Neural progenitor cell (in vitro differentiated cells): ENCODE measurements around the gene GPS1. TPM values are rescaled to one million over a fixed set of nuclear protein-coding genes. Genes with fewer than 3 reads are reported as not detected.

Experiments
- DNase-seq: peaks from one replicate; pipeline ENCODE4 v3.0.0-alpha.2; 2016; ENCODE audit warnings: low spot score
- H2AFZ ChIP-seq: fragments of 200-600 bp; sonication (generic); replicated peaks from 2 replicates; pipeline ENCODE4 v1.6.1; 2016; ENCODE audit warnings: antibody characterized with exemption
- H3F3A ChIP-seq: fragments of 200-600 bp; sonication (generic); 2 replicates; pipeline ENCODE4 v1.6.1; 2016; ENCODE audit warnings: antibody characterized with exemption, low read depth
- H3K27ac ChIP-seq: fragments of 200-600 bp; sonication (generic); 2 replicates; pipeline ENCODE4 v1.5.1; 2016; ENCODE audit warnings: mild to moderate bottlenecking
- H3K27me3 ChIP-seq: fragments of 200-600 bp; sonication (generic); 2 replicates; pipeline ENCODE4 v1.6.1; 2016; ENCODE audit warnings: mild to moderate bottlenecking, moderate library complexity
- H3K36me3 ChIP-seq: fragments of 200-600 bp; sonication (generic); 2 replicates; pipeline ENCODE4 v1.5.1; 2016
- H3K4me1 ChIP-seq: fragments of 200-600 bp; sonication (generic); 2 replicates; pipeline ENCODE4 v1.6.1; 2016; ENCODE audit warnings: mixed run types
- H3K4me2 ChIP-seq: fragments of 200-600 bp; sonication (generic); 2 replicates; pipeline ENCODE4 v1.6.1; 2016
- H3K4me3 ChIP-seq: fragments of 200-600 bp; sonication (generic); 2 replicates; pipeline ENCODE4 v1.5.1; 2016
- H3K79me2 ChIP-seq: fragments of 200-600 bp; sonication (generic); 2 replicates; pipeline ENCODE4 v1.6.1; 2016; ENCODE audit warnings: low read depth
- H3K9ac ChIP-seq: fragments of 200-600 bp; sonication (generic); 2 replicates; pipeline ENCODE4 v1.6.1; 2016
- H3K9me3 ChIP-seq: fragments of 200-600 bp; sonication (generic); 2 replicates; pipeline ENCODE4 v1.5.1; 2016; ENCODE audit warnings: low read depth
- H4K20me1 ChIP-seq: fragments of 200-600 bp; sonication (generic); 2 replicates; pipeline ENCODE4 v1.6.1; 2016; ENCODE audit warnings: low read depth
- H3K27ac Mint-ChIP-seq: 3 replicates; pipeline ENCODE4 v1.8.0; 2021; ENCODE audit warnings: mixed read lengths
- H3K27me3 Mint-ChIP-seq: 2 replicates; pipeline ENCODE4 v1.8.0; 2022; ENCODE audit warnings: low read depth, mild to moderate bottlenecking, inconsistent platforms, moderate library complexity, mixed read lengths; ENCODE audit not compliant: insufficient read depth
- H3K36me3 Mint-ChIP-seq: 3 replicates; pipeline ENCODE4 v1.8.0; 2021; ENCODE audit warnings: mixed read lengths
- H3K4me1 Mint-ChIP-seq: 3 replicates; pipeline ENCODE4 v1.8.0; 2021; ENCODE audit warnings: mixed read lengths
- H3K4me3 Mint-ChIP-seq: 3 replicates; pipeline ENCODE4 v1.8.0; 2021; ENCODE audit warnings: mild to moderate bottlenecking, moderate library complexity, mixed read lengths
- H3K9me3 Mint-ChIP-seq: 3 replicates; pipeline ENCODE4 v1.8.0; 2020; ENCODE audit warnings: mixed read lengths
- EZH2 ChIP-seq: fragments of 200-600 bp; sonication (generic); IDR thresholded peaks from 2 replicates; pipeline ENCODE4 v1.6.1; 2017; ENCODE audit warnings: antibody characterized with exemption, mild to moderate bottlenecking, moderate library complexity
- EZH2phosphoT487 ChIP-seq: fragments of 200-600 bp; sonication (generic); IDR thresholded peaks from 2 replicates; pipeline ENCODE4 v1.6.1; 2017; ENCODE audit warnings: antibody characterized with exemption
- total RNA-seq: library from RNA; depleted of rRNA; stranded (reverse); fragments of >200 nt; gene quantifications from 2 replicates; pipeline ENCODE4 v1.2.3, GENCODE V29; 2015; ENCODE audit warnings: low replicate concordance
- TF ChIP-seq, protein P1 (sequence below): fragments of 200-600 bp; sonication (generic); IDR thresholded peaks from 2 replicates; pipeline ENCODE4 v1.5.1; 2017; ENCODE audit warnings: antibody characterized with exemption, mild to moderate bottlenecking

The GPS1 gene
- total RNA-seq, 1 donor from 2014 or later = 86.6 TPM

DNA sequence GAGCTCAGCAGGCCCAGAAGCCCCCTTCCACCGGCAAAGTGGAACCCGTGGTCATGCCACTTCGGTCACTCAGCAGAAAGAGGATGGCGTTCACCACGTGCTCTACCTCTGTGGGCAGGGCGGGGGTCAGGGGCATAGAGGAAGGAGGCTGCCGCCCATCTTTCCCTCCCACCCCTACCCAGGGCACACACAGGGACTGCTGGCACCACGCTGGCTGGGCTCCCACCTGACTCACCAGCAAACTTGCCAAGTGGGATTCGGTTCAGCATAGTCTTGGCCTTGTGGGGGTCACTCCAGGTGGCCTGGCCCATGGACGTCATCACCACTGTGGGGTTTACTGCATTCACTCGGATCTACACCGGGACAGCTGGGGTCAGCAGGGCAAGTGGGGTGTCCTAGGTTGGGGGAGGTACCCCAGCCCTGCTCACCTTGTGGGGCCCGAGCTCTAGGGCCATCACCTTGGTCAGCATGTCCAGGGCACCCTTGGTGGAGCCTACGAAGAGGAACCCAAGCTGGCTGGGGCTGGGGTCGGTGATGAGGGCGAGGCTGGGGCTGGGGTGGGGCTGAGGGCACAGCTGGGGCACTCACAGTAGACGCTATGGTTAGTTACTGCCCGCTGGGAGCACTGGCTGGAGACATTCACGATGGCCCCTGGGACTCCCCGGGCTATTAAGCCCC lies 15.6 kb upstream of the GPS1 start:
- Histone ChIP-seq H3K4me2 (peak overlapping the region; percentile 91), H3K79me2 (peaks cover 4% of the 10 kb centered on the region), H3F3A (peaks cover 28% of the 10 kb centered on the region), H3K9ac (no peak overlapping the region), H3K9me3 (no peaks in the 10 kb centered on the region), H3K4me1 (peaks cover 15% of the 10 kb centered on the region), H2AFZ (no peak overlapping the region), H4K20me1 (peaks cover 28% of the 10 kb centered on the region), H3K4me3 (peak overlapping the region; percentile 66), H3K27ac (no peak overlapping the region), H3K27me3 (peaks cover 9% of the 10 kb centered on the region), H3K36me3 (no peaks in the 10 kb centered on the region)
- peaks cover 4% of the 10 kb centered on the region for H3K9me3 Mint-ChIP-seq
- no peak for DNase-seq
- TF ChIP-seq EZH2phosphoT487 (no peak), EZH2 (no peak)
- TF ChIP-seq, protein P1, sequence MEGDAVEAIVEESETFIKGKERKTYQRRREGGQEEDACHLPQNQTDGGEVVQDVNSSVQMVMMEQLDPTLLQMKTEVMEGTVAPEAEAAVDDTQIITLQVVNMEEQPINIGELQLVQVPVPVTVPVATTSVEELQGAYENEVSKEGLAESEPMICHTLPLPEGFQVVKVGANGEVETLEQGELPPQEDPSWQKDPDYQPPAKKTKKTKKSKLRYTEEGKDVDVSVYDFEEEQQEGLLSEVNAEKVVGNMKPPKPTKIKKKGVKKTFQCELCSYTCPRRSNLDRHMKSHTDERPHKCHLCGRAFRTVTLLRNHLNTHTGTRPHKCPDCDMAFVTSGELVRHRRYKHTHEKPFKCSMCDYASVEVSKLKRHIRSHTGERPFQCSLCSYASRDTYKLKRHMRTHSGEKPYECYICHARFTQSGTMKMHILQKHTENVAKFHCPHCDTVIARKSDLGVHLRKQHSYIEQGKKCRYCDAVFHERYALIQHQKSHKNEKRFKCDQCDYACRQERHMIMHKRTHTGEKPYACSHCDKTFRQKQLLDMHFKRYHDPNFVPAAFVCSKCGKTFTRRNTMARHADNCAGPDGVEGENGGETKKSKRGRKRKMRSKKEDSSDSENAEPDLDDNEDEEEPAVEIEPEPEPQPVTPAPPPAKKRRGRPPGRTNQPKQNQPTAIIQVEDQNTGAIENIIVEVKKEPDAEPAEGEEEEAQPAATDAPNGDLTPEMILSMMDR = no peak
- H3K36me3 Mint-ChIP-seq = peaks cover 11% of the 10 kb centered on the region
- H3K27me3 Mint-ChIP-seq = peaks cover 22% of the 10 kb centered on the region
- peak overlapping the region; percentile 69 for H3K4me3 Mint-ChIP-seq
- H3K27ac Mint-ChIP-seq = no peak overlapping the region
- H3K4me1 Mint-ChIP-seq = peaks cover 18% of the 10 kb centered on the region

DNA sequence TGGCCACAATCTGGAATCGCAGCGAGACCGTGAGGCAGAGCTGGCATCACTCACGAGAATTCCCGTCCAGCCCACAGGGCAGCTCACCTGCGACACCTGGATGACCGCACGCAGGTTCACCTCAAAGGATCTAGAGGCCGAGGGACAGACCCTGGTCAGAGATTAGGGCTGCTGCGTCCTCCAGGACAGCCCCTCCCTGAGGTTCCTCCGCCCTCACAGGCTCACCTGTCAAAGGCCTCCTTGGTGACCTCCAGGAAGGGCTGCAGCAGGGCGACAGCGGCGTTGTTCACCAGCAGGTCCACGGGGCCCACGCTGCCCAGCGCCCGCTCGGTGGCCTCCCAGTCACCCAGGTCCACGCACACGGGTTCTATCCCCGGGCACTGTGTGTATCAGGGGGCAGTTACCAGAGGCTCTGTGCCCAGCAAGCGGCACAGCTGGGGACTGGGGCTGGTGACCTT lies 15.0 kb upstream of the GPS1 start:
- no peak for DNase-seq
- Mint-ChIP-seq H3K27ac (no peak overlapping the region), H3K36me3 (peaks cover 11% of the 10 kb centered on the region), H3K27me3 (peaks cover 23% of the 10 kb centered on the region), H3K4me3 (peak overlapping the region; percentile 69), H3K9me3 (peaks cover 9% of the 10 kb centered on the region), H3K4me1 (peaks cover 23% of the 10 kb centered on the region)
- peaks cover 15% of the 10 kb centered on the region for H3K4me1 ChIP-seq
- H3K27ac ChIP-seq = no peak overlapping the region
- H2AFZ ChIP-seq = peak overlapping the region; percentile 78
- H3K79me2 ChIP-seq = peaks cover 4% of the 10 kb centered on the region
- H3K9ac ChIP-seq = no peak overlapping the region
- peaks cover 9% of the 10 kb centered on the region for H3K27me3 ChIP-seq
- no peaks in the 10 kb centered on the region for H3K9me3 ChIP-seq
- peaks cover 27% of the 10 kb centered on the region for H3F3A ChIP-seq
- TF ChIP-seq EZH2 = no peak
- no peak for TF ChIP-seq EZH2phosphoT487
- TF ChIP-seq, protein P1 = no peak
- peak overlapping the region; percentile 66 for H3K4me3 ChIP-seq
- H3K4me2 ChIP-seq = peak overlapping the region; percentile 91
- no peaks in the 10 kb centered on the region for H3K36me3 ChIP-seq
- H4K20me1 ChIP-seq = peaks cover 28% of the 10 kb centered on the region

DNA sequence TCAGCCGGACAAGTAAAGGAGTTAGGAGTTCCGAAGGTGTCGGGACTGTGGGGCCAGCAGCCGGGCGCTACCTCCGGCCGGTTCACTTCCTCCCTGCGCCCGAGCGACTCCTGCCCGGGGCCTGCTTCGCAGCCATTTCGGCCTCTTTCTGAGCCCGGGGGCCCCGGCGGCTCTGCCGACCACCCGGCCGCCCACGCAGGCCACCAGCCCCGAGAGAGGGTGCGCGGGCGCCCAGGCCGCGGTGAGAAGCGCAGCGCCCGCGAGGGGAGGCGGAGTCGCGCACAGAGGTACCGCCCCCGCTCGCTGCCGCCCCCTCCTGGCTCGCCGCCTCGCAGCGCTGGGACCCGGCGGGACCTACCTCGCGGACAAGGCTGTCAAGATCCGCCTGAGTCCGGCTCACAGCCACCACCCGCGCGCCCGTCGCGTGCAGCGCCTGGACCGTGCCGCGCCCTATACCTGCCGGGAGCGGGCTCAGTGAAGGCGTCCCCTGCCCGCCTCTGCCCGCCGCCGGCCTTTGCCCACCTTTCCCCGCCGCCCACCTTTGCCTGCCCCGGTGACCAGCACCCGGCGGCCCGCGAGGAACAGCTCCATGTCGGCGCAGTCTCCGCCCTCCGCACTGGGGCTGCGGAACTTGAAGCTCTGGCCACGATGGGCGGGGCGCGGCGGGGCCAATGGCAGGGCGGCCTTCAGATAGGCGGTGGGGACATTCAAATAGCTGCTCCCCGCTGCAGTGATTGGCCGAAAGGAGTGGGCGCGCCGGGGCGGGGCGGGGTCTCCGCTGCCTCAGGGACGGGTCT lies 14.4 kb upstream of the GPS1 start, which contains the start of gene DCXR:
TSS of gene DCXR (minus strand) at position 606 of the 797 bp plus-strand sequence. CDS start at position 591, 15 bp downstream.
- Histone ChIP-seq H3K9me3 (no peaks in the 10 kb centered on the region), H3K79me2 (peaks cover 4% of the 10 kb centered on the region), H3K27ac (peak within 1 kb of the TSS; percentile 86), H3K4me2 (peak within 1 kb of the TSS; percentile 91), H3F3A (peaks cover 27% of the 10 kb centered on the region), H3K4me1 (peaks cover 11% of the 10 kb centered on the region), H4K20me1 (peaks cover 27% of the 10 kb centered on the region), H3K36me3 (no peaks in the 10 kb centered on the region), H2AFZ (peak within 1 kb of the TSS; percentile 78), H3K9ac (peak within 1 kb of the TSS; percentile 42), H3K27me3 (peaks cover 8% of the 10 kb centered on the region), H3K4me3 (peak within 1 kb of the TSS; percentile 66)
- Mint-ChIP-seq H3K4me1 (peaks cover 25% of the 10 kb centered on the region), H3K9me3 (peaks cover 9% of the 10 kb centered on the region), H3K27me3 (peaks cover 23% of the 10 kb centered on the region), H3K4me3 (peak within 1 kb of the TSS; percentile 87), H3K27ac (peak within 1 kb of the TSS; percentile 62), H3K36me3 (peaks cover 11% of the 10 kb centered on the region)
- DNase-seq = peak; percentile 99
- TF ChIP-seq EZH2phosphoT487 (no peak), EZH2 (no peak)
- TF ChIP-seq, protein P1 = peak; percentile 80
